Tibial artery (tissue), 4 donors: Measurements from ENCODE around the gene IREB2.

Experiments used
- DNase-seq, 2 donors: peaks; one replicate each; pipeline ENCODE4 v3.0.0-alpha.2; 2019
- H3K27ac ChIP-seq, 2 donors: fragments of 200-600 bp; sonication (generic) in 1 of 2; 1 replicate in 1 of 2; 2 replicates in 1 of 2; pipeline ENCODE4 v1.5.1; 2018 to 2019; ENCODE audit warnings: mild to moderate bottlenecking in 1 of 2
- H3K27me3 ChIP-seq, 2 donors: fragments of 200-600 bp; sonication (generic) in 1 of 2; one replicate each; pipeline versions ENCODE4 v1.5.1 to v1.6.0; 2016 to 2019
- H3K36me3 ChIP-seq, 3 donors: fragments of 200-600 bp; sonication (generic) in 2 of 3; one replicate each; pipeline ENCODE4 v1.5.1; 2016 to 2019; ENCODE audit warnings: mild to moderate bottlenecking in 2 of 3
- H3K4me1 ChIP-seq, 4 donors: fragments of 200-600 bp; sonication (generic) in 2 of 4; 1 replicate in 3 of 4; 2 replicates in 1 of 4; pipeline ENCODE4 v1.5.1; 2016 to 2019
- H3K4me3 ChIP-seq, 2 donors: fragments of 200-600 bp; sonication (generic) in 1 of 2; 1 replicate in 1 of 2; 2 replicates in 1 of 2; pipeline ENCODE4 v1.5.1; 2018 to 2019; ENCODE audit warnings: mild to moderate bottlenecking in 2 of 2
- H3K9me3 ChIP-seq, 3 donors: fragments of 200-600 bp; sonication (generic) in 1 of 3; one replicate each; pipeline ENCODE4 v1.5.1; 2016 to 2019
- intact Hi-C: fragments of 100-400 bp; cut with DNase I; formaldehyde crosslinking; loops from one replicate; pipeline ENCODE4 v1.15.0; 2023; ENCODE audit warnings: low total_unique reads
- TF ChIP-seq, protein P1 (sequence below), 2 experiments: fragments of 200-600 bp in 1 of 2; fragments of 450-650 bp in 1 of 2; IDR thresholded peaks; one replicate each; pipeline ENCODE4 v1.5.1; 2017 to 2019; ENCODE audit warnings: antibody characterized with exemption in 2 of 2, mild to moderate bottlenecking in 1 of 2, moderate library complexity in 1 of 2

The IREB2 gene

DNA sequence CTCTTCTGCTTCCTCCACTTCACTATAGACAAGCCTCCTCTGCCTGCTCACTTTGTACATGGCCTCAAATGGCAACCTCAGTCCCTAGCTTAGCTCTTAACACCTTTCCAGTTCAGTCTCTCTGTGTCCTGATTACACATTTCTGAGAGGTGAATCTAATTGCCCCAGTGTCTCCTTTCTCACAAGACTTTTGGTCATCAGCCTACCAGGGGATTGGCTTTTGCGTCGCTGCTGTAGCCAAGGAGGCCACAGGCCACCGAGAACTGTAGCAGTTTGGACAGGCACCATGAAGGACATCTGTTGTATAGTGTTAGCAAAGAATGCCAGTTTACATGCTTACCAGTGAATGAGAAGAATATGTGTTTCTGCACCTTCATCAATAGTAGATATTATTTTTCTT, 8.5 kb downstream of the IREB2 start:
- H3K27me3 ChIP-seq = no peaks in the 10 kb centered on the region
- H3K36me3 ChIP-seq = peaks cover 8 to 58% (median 28%) of the 10 kb centered on the region in 3 donors
- no peak overlapping the region for H3K27ac ChIP-seq
- no peak for DNase-seq
- no peaks in the 10 kb centered on the region for H3K9me3 ChIP-seq
- TF ChIP-seq, protein P1, sequence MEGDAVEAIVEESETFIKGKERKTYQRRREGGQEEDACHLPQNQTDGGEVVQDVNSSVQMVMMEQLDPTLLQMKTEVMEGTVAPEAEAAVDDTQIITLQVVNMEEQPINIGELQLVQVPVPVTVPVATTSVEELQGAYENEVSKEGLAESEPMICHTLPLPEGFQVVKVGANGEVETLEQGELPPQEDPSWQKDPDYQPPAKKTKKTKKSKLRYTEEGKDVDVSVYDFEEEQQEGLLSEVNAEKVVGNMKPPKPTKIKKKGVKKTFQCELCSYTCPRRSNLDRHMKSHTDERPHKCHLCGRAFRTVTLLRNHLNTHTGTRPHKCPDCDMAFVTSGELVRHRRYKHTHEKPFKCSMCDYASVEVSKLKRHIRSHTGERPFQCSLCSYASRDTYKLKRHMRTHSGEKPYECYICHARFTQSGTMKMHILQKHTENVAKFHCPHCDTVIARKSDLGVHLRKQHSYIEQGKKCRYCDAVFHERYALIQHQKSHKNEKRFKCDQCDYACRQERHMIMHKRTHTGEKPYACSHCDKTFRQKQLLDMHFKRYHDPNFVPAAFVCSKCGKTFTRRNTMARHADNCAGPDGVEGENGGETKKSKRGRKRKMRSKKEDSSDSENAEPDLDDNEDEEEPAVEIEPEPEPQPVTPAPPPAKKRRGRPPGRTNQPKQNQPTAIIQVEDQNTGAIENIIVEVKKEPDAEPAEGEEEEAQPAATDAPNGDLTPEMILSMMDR (IDR thresholded peaks at IDR 0.05) = no peak
- no peak overlapping the region for H3K4me3 ChIP-seq
- intact Hi-C loops = no loop called here
- peaks cover 0 to 39% (median 9%) of the 10 kb centered on the region in 4 donors for H3K4me1 ChIP-seq

DNA sequence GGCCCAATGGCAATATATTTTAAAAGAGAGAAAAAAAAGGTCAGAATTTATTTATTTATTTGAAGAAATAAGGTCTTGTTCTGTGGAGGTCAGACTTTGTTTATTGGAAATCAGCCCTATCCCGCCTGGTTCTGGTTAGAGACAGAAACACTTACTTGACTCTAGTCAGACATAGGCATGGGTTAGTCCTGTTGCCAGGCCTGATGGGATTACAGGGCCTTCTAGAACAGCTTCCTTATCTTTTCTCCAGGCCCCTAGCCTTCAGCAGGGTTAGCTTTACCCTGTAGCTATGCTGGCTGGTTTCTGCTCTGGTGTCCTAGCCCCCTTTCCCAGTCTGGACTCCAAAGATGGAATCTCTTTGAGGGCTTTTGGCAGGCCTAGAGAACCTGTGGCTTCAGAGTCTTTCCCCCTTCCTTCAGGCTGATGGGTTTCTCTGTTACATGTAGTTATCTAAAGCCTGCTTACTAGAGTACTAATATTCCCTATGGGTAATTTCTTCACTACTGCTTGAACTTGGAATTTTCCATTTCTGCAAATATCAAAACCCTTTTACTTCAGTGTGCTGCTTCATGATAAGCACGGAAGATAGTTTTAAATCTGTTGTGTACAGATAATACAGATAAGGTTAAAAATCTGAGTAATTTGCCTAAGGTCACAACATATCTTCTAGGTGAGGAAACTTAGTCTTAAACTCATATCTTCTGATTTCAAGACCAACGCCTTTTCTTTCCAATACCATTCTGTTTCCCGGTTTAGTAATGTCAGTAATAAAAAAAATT, 10.6 kb downstream of the IREB2 start:
- Histone ChIP-seq H3K9me3 (no peaks in the 10 kb centered on the region), H3K4me1 (peaks cover 0 to 41% (median 8%) of the 10 kb centered on the region in 4 donors), H3K27ac (no peak overlapping the region), H3K36me3 (peaks cover 8 to 38% (median 16%) of the 10 kb centered on the region in 3 donors), H3K4me3 (no peak overlapping the region), H3K27me3 (no peaks in the 10 kb centered on the region)
- no peak for DNase-seq
- TF ChIP-seq, protein P1 (IDR thresholded peaks at IDR 0.05) = no peak
- intact Hi-C loops = no loop called here

DNA sequence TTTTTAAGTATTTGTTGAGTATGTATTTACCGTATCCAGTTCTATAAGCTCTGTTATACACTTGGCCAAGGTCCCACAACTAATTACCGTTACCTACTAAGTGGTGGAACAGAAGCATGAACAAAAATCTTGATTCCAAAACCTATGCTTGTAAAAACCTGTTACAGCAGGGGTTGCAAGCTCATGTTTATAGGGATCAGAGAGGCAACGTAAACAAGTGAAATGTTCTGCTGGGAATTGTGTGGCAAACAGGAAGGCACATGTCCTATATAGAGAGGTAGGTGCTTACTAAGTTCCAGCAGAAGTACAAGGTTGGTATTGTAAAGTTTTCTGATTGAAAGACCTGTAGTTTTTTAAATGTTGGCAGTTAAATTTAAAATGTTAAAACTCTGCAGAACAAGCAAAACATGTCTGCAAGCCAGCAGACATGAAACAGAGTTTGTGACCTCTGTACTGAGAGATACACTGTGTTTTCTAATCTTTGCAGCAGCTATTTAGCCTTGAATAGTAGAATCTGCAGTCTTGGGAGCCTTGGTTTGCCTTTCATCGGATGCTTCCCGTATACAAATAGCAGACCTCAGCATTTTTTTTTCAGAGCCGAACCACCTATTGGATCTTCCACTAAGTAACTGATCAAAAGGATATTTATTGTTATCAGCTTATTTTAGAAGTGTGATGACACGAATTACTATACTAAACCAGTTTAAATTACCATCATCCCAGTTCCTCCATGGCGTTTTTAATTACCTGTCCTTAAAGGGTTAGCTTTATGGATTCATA, 11.4 kb downstream of the IREB2 start:
- Histone ChIP-seq H3K9me3 (no peaks in the 10 kb centered on the region), H3K27ac (no peak overlapping the region), H3K36me3 (peaks cover 8 to 34% (median 16%) of the 10 kb centered on the region in 3 donors), H3K4me1 (peaks cover 0 to 46% (median 8%) of the 10 kb centered on the region in 4 donors), H3K27me3 (no peaks in the 10 kb centered on the region), H3K4me3 (no peak overlapping the region)
- TF ChIP-seq, protein P1 (IDR thresholded peaks at IDR 0.05) = no peak
- DNase-seq = no peak
- intact Hi-C loops = no loop called here

DNA sequence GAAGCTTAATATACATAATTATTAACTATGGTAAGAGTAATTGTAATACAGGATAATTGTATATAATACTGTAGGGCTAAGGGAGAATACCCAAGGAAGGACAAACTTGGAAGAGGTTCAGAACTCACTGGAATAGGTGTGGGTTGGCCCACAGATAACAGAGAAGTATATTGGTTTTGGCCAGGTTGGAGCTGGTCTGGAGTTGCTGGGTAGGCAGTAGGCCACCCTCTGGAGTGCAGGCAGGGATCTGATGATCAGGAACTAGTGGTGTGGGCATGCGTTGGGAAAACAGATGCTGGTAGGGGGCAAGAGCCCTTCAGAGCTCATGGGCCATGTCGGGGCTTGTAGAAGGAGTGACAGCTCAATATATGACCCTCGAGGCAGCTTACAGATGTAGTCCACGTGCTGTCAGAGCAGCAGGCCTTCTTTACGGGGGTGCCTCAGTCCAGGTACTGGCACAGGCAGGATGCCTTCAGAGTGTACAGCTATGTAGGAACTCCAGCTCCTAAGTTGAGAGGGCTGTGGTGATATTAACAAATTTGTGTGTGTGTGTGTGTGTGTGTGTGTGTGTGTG, 12.4 kb downstream of the IREB2 start:
- TF ChIP-seq, protein P1 (IDR thresholded peaks at IDR 0.05) = no peak
- intact Hi-C loops = no loop called here
- H3K4me3 ChIP-seq = no peak overlapping the region
- DNase-seq = no peak
- H3K27me3 ChIP-seq = no peaks in the 10 kb centered on the region
- H3K9me3 ChIP-seq = no peaks in the 10 kb centered on the region
- H3K27ac ChIP-seq = no peak overlapping the region
- peaks cover 0 to 51% (median 14%) of the 10 kb centered on the region in 4 donors for H3K4me1 ChIP-seq
- H3K36me3 ChIP-seq = peaks cover 4 to 27% (median 15%) of the 10 kb centered on the region in 3 donors

DNA sequence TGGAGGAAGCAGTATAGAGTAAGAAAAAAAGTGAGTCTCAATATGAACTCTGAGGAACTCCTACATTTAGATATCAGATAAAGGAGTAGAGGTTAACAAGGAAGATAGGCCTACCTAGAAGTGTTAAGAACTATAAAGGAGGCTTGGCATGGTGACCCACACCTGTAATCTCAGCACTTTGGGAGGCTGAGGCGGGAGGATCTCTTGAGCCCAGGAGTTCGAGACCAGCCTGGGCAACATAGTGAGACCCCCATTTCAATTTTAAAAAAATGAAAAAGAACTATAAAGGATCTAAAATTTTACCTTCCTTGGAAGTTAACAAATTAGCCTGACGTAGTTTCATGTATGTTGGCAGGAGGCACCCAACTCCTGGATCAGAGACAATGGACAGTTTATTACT, 14.5 kb downstream of the IREB2 start:
- intact Hi-C loops = no loop called here
- no peak for DNase-seq
- peaks cover 0 to 8% (median 3%) of the 10 kb centered on the region in 3 donors for H3K36me3 ChIP-seq
- H3K9me3 ChIP-seq = no peaks in the 10 kb centered on the region
- H3K27me3 ChIP-seq = no peaks in the 10 kb centered on the region
- H3K4me1 ChIP-seq = peaks cover 0 to 72% (median 27%) of the 10 kb centered on the region in 4 donors
- TF ChIP-seq, protein P1 (IDR thresholded peaks at IDR 0.05) = no peak
- no peak overlapping the region for H3K27ac ChIP-seq
- H3K4me3 ChIP-seq = no peak overlapping the region
